ENCODE measurements around the gene BEND5. TPM values are rescaled to one million over a fixed set of nuclear protein-coding genes. Genes with fewer than 3 reads are reported as not detected.

The BEND5 gene
- total and polyA plus RNA-seq, 4 donors, result 1.3 to 10.1 (median 6.3) TPM

- ATAC-seq (ENCODE audit: insufficient read depth, low FRiP score) (no peak), DNase-seq (no peak)
- Histone ChIP-seq H3K36me3 (ENCODE audit: control insufficient read depth in 4 of 4, insufficient read depth in 4 of 4, low read length in 4 of 4) (peaks cover 6 to 20% (median 14%) of the 10 kb centered on the region in 4 donors), H3K4me3 (no peak overlapping the region), H3K9me3 (ENCODE audit: control insufficient read depth in 4 of 4, insufficient read depth in 3 of 4, low read length in 3 of 4) (no peaks in the 10 kb centered on the region), H3K27me3 (ENCODE audit: control insufficient read depth in 3 of 3, insufficient read depth in 3 of 3, low read length in 2 of 3) (no peaks in the 10 kb centered on the region), H3K4me1 (ENCODE audit: control insufficient read depth in 5 of 5, insufficient read depth in 5 of 5, low read length in 5 of 5) (peaks cover 0 to 10% (median 6%) of the 10 kb centered on the region in 5 donors), H3K9ac (ENCODE audit: insufficient read depth in 1 of 2, low read length in 2 of 2) (no peak overlapping the region), H3K27ac (ENCODE audit: low read depth in 1 of 2, low read length in 1 of 2) (no peak overlapping the region)
- TF ChIP-seq, protein P1, sequence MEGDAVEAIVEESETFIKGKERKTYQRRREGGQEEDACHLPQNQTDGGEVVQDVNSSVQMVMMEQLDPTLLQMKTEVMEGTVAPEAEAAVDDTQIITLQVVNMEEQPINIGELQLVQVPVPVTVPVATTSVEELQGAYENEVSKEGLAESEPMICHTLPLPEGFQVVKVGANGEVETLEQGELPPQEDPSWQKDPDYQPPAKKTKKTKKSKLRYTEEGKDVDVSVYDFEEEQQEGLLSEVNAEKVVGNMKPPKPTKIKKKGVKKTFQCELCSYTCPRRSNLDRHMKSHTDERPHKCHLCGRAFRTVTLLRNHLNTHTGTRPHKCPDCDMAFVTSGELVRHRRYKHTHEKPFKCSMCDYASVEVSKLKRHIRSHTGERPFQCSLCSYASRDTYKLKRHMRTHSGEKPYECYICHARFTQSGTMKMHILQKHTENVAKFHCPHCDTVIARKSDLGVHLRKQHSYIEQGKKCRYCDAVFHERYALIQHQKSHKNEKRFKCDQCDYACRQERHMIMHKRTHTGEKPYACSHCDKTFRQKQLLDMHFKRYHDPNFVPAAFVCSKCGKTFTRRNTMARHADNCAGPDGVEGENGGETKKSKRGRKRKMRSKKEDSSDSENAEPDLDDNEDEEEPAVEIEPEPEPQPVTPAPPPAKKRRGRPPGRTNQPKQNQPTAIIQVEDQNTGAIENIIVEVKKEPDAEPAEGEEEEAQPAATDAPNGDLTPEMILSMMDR (IDR thresholded peaks at IDR 0.05; ENCODE audit: control extremely low read depth, extremely low read depth), result no peak
- 86% methylated on average over 7 of the region's 7 CpGs for WGBS, 2 donors
These were observed 15.8 kb downstream of the BEND5 start for GRCh38 chr1:48760857-48761256.

DNA sequence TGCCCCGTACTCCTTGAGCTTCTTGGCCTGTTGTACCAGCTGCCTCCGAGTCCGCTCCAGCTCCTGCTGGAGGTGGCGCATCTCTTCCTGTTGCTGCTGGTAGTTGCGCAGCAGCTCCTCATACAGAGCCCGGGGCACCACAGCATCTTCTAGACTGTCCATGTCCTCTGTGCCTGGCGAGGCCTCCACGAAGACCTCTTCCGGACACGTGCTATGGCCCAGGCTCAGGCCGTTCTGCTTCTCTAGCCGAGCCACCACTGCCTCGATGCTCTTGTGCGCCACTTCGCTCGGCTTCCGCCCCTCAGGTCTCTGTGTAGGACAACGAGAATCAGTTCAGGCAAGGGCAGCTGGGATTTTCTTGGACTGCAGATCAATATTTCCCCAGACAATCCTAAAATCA lies 17.7 kb downstream of the BEND5 start:
- no peak overlapping the region for H3K4me3 ChIP-seq
- no peaks in the 10 kb centered on the region for H3K9me3 ChIP-seq (ENCODE audit: control insufficient read depth in 4 of 4, insufficient read depth in 3 of 4, low read length in 3 of 4)
- H3K36me3 ChIP-seq (ENCODE audit: control insufficient read depth in 4 of 4, insufficient read depth in 4 of 4, low read length in 4 of 4), result peaks cover 6 to 28% (median 14%) of the 10 kb centered on the region in 4 donors
- DNase-seq, result no peak
- no peak overlapping the region for H3K9ac ChIP-seq (ENCODE audit: insufficient read depth in 1 of 2, low read length in 2 of 2)
- H3K27me3 ChIP-seq (ENCODE audit: control insufficient read depth in 3 of 3, insufficient read depth in 3 of 3, low read length in 2 of 3), result no peaks in the 10 kb centered on the region
- H3K27ac ChIP-seq (ENCODE audit: low read depth in 1 of 2, low read length in 1 of 2), result no peak overlapping the region
- peaks cover 0 to 10% (median 6%) of the 10 kb centered on the region in 5 donors for H3K4me1 ChIP-seq (ENCODE audit: control insufficient read depth in 5 of 5, insufficient read depth in 5 of 5, low read length in 5 of 5)
- 94 to 96% methylated on average over 18 of the region's 18 CpGs for WGBS, 2 donors
- TF ChIP-seq, protein P1 (IDR thresholded peaks at IDR 0.05; ENCODE audit: control extremely low read depth, extremely low read depth), result no peak
- no peak for ATAC-seq (ENCODE audit: insufficient read depth, low FRiP score)

- no peak for DNase-seq
These were observed 19.3 kb downstream of the BEND5 start for GRCh38 chr1:48757363-48757762.

More at GRCh38 chr1:48757363-48757762, 19.3 kb downstream of the BEND5 start:
- H3K36me3 ChIP-seq (ENCODE audit: control insufficient read depth in 4 of 4, insufficient read depth in 4 of 4, low read length in 4 of 4), result peaks cover 6 to 28% (median 14%) of the 10 kb centered on the region in 4 donors
- H3K9me3 ChIP-seq (ENCODE audit: control insufficient read depth in 4 of 4, insufficient read depth in 3 of 4, low read length in 3 of 4), result no peaks in the 10 kb centered on the region
- H3K4me1 ChIP-seq (ENCODE audit: control insufficient read depth in 5 of 5, insufficient read depth in 5 of 5, low read length in 5 of 5), result peaks cover under 1 to 10% (median 3%) of the 10 kb centered on the region in 5 donors
- no peak overlapping the region for H3K27ac ChIP-seq (ENCODE audit: low read depth in 1 of 2, low read length in 1 of 2)
- no peak overlapping the region for H3K9ac ChIP-seq (ENCODE audit: insufficient read depth in 1 of 2, low read length in 2 of 2)
- TF ChIP-seq, protein P1 (IDR thresholded peaks at IDR 0.05; ENCODE audit: control extremely low read depth, extremely low read depth), result no peak
- H3K27me3 ChIP-seq (ENCODE audit: control insufficient read depth in 3 of 3, insufficient read depth in 3 of 3, low read length in 2 of 3), result no peaks in the 10 kb centered on the region
- 97 to 99% methylated on average over 2 of the region's 2 CpGs for WGBS, 2 donors
- no peak for ATAC-seq (ENCODE audit: insufficient read depth, low FRiP score)
- H3K4me3 ChIP-seq, result no peak overlapping the region
